Neural cell (in vitro differentiated cells): ENCODE results near the gene RAB11FIP3.

Source experiments
- EZH2 ChIP-seq: fragments of 200-600, 300-800 bp; shearing (Covaris generic), sonication (generic); IDR thresholded peaks from 2 replicates; pipeline ENCODE4 v1.6.1; 2014; ENCODE audit warnings: antibody characterized with exemption, low read length, borderline replicate concordance, mild to moderate bottlenecking; ENCODE audit not compliant: insufficient read depth, poor library complexity, severe bottlenecking
- POLR2AphosphoS5 ChIP-seq: IDR thresholded peaks from 2 replicates; pipeline ENCODE4 v1.6.1; 2012
- SMC3 ChIP-seq: fragments of 450-650 bp; conservative IDR thresholded peaks from 2 replicates; pipeline ENCODE4 v1.6.1; 2014; ENCODE audit warnings: antibody characterized with exemption, mild to moderate bottlenecking, moderate library complexity; ENCODE audit not compliant: poor library complexity
- TF ChIP-seq, protein P1 (sequence below): fragments of 450-650 bp; IDR thresholded peaks from 2 replicates; pipeline ENCODE4 v1.5.1; 2014; ENCODE audit warnings: antibody characterized with exemption, mild to moderate bottlenecking, moderate library complexity; ENCODE audit not compliant: poor library complexity, severe bottlenecking
- TF ChIP-seq, protein P2 (sequence below): IDR thresholded peaks from 2 replicates; pipeline ENCODE4 v1.6.1; 2012; ENCODE audit warnings: borderline replicate concordance

DNA sequence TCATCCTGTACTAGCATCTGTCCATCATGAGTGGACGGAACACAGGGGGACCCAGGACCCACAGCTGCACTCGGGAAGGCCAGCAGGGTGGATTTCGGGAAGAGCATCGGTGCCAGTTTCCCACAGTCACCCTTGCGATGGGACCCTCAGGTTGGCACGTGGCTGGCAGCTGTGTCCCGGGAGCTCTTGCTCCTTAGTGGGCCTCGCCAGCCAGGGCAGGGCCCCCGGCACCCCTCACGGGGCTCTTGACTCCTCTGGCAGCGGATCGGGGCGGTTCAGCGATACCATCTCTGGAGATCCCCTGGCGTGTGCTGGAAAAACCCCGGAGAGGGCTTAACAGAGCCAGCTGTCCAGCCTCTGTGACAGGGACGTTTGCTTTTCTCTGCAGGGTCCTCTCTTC lies 111.3 kb downstream of the RAB11FIP3 start:
- TF ChIP-seq, protein P1, sequence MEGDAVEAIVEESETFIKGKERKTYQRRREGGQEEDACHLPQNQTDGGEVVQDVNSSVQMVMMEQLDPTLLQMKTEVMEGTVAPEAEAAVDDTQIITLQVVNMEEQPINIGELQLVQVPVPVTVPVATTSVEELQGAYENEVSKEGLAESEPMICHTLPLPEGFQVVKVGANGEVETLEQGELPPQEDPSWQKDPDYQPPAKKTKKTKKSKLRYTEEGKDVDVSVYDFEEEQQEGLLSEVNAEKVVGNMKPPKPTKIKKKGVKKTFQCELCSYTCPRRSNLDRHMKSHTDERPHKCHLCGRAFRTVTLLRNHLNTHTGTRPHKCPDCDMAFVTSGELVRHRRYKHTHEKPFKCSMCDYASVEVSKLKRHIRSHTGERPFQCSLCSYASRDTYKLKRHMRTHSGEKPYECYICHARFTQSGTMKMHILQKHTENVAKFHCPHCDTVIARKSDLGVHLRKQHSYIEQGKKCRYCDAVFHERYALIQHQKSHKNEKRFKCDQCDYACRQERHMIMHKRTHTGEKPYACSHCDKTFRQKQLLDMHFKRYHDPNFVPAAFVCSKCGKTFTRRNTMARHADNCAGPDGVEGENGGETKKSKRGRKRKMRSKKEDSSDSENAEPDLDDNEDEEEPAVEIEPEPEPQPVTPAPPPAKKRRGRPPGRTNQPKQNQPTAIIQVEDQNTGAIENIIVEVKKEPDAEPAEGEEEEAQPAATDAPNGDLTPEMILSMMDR: no peak
- TF ChIP-seq SMC3 (no peak), POLR2AphosphoS5 (no peak), EZH2 (no peak)
- TF ChIP-seq, protein P2, sequence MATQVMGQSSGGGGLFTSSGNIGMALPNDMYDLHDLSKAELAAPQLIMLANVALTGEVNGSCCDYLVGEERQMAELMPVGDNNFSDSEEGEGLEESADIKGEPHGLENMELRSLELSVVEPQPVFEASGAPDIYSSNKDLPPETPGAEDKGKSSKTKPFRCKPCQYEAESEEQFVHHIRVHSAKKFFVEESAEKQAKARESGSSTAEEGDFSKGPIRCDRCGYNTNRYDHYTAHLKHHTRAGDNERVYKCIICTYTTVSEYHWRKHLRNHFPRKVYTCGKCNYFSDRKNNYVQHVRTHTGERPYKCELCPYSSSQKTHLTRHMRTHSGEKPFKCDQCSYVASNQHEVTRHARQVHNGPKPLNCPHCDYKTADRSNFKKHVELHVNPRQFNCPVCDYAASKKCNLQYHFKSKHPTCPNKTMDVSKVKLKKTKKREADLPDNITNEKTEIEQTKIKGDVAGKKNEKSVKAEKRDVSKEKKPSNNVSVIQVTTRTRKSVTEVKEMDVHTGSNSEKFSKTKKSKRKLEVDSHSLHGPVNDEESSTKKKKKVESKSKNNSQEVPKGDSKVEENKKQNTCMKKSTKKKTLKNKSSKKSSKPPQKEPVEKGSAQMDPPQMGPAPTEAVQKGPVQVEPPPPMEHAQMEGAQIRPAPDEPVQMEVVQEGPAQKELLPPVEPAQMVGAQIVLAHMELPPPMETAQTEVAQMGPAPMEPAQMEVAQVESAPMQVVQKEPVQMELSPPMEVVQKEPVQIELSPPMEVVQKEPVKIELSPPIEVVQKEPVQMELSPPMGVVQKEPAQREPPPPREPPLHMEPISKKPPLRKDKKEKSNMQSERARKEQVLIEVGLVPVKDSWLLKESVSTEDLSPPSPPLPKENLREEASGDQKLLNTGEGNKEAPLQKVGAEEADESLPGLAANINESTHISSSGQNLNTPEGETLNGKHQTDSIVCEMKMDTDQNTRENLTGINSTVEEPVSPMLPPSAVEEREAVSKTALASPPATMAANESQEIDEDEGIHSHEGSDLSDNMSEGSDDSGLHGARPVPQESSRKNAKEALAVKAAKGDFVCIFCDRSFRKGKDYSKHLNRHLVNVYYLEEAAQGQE: no peak
